Medulla oblongata (tissue), 1 donor: ENCODE results near the gene RIPOR3.
"Not testable (repeated sequence)": the region's sequence is repeated elsewhere in the genome, so short reads cannot be mapped to it uniquely, and the experiment has no call there.

Experiments
- DNase-seq: peaks from one replicate; pipeline ENCODE4 v3.0.0-alpha.2; 2015; ENCODE audit errors: extremely low spot score

The RIPOR3 gene

GRCh38 chr20:50552979-50553378, 138.4 kb downstream of the RIPOR3 start:
- no peak for DNase-seq

DNA sequence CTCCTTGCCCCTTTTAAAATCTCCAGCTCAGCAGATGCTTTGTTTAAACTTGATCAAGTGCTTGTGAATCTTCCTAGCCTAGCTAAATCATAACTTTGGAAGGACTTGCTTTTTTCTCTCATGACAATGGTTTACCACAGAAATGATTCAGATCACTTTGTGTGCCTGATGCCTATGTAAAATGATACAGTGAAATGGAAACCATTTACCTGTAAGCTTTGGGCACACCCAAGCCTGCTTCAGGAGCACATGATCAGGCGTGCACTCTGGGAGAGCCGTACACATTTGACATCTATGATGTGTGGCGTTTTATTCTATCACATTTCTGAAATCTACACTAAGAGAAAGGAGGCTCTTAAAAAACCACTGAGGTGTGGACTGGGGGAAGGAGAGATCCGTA, 140.1 kb downstream of the RIPOR3 start:
- DNase-seq, result no peak

DNA sequence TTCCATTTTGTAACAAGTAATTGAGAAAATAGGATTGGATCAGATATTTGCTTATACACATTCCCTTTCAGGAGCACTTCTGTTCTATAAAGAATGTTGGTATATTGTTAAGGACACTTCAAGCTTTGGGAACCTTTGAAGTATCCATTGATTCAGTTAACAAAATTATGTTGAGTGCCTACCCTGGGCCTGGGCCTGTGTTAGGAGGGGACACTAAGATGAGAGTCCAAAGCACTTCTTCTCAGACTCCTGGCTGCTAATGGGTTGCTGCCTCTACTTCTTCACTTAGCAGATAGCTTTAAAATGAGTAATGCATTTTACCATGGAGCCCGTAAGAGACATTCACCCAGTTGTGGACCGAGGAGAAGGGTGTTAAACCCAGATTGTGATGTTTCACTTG, 140.8 kb downstream of the RIPOR3 start:
- DNase-seq, result no peak

DNA sequence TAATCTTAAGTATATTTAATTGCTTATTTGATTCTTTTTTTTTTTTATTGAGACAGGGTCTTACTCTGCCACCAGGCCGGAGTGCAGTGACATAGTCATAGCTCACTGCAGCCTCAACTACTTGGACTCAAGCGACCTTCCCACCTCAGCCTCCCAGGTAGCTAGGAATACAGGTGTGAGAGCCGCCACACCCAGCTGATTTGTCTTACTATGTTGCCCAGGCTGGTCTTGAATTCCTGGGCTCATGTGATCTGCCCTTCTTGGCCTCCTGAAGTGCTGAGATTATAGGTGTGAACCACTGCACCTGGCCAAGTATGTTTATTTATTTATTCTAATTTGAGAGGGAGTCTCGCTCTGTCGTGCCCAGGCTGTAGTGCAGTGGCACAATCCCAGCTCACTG, 142.9 kb downstream of the RIPOR3 start:
- no peak for DNase-seq

GRCh38 chr20:50547964-50548363, 143.4 kb downstream of the RIPOR3 start:
- no peak for DNase-seq

DNA sequence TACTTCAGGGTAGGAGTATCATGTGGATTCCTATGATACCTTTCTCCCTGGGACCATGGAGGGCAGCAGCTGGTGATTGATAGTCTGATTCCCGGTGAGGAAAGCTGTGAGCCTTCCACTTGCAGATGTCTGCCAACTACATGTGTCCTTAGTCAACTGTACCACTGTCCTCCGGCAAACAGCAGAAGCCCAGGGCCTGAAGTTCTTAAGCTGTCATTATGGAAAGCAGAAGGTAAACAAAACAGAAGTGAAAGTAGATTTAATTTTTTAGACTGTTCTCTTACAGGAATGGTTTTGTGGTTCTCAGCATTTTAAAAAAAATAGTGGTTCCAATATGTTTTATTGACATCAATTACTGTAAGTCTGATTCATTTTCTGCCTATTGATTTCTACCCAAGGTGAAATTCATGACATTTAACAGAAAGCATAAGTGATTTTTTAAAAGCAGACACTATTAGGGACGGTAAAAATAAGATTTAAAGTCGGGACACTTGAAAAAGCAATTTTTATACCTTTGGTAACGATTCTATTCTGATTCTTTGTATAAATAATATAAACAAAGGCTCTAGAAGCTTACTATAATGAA, 144.5 kb downstream of the RIPOR3 start:
- peak; percentile 30 for DNase-seq

- no peak for DNase-seq
Observed at GRCh38 chr20:50545126-50545525, 146.2 kb downstream of the RIPOR3 start.

DNA sequence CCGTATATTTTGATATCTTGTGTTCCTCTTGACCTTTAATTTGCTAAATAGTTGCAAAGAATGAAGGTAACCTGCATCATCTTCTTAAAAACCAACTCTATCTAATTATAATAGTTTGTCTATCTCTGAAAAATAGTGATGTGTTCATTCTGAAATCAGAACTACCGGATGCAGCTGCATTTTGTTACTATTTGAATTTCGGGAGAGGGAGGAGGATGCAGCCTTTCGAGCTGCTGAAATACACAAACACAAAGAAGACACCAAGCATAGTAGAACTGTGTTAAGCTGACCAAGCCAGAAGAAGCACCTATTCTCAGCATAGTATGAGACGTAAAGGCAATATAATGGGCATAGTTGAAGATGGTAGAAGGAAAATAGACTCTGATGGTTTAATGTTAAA, 148.0 kb downstream of the RIPOR3 start:
- no peak for DNase-seq

DNA sequence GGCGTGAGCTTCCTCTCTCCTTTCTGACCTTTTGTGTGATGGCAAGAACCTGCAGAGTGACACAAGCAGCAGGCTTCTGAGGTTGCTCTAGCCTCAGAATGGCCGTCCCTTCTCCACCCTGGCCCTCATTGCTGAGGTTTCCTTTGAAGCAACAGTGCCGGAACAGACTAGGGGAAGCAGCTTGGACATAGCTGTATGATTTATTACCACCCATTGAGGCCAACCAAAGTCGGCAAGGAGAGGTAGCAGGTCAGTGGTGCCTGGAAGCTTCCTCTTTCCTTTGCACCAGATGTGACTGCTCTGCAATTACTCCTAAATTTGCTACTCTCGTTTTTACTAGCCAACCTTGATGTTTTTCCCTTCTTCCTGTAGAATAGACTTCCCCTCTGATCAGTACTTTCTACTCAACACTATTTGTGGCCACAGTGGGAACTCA, 149.7 kb downstream of the RIPOR3 start:
- DNase-seq, result no peak

DNA sequence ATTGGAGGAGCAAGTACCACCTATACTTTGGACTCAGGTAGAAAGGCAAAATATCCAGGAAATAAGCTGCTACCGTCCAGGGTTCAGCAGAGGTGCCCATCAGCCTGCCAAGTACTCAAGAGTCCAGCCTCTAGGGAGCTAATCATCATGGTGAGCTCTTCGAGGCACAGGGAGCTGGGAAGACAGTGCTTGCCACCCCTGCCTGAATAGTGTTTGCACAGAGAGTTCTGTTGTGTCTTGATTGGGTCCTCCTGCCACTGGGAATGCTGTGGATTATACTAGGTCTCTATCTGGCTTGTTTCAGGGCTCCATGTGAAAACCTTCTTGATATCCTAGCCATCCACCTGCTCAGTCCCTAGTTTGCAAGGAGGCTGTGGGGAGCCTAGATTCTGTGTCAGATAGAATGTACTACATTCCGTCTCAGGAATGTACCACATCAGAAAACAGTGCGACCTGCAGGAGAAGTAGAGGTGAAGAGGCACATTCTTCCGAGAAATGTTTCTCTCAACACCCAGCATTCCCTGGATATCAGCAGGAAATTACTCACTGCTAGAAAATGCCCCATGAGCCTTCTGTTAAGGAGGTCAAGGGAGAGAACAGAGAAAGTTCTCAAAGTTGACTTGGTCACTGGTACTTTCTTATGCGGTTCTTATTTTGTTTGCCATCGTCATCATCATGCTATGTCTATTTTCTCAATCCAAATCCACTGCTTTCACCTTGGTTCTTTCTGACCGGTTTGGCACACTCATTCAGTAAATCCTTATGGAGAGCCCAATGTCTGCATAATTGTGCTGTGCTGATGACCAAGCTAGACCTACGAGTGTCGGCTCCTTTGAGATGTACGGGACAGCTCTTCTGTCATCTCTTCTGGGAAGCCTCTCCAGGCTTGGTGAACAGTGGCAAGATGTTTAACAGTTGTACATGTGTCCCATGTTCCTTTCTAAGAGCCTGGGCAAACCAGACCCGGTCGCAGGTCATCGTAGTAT, 150.4 kb downstream of the RIPOR3 start:
- no peak for DNase-seq

- DNase-seq, result not testable (repeated sequence)
Observed at GRCh38 chr20:50539798-50540197, 151.5 kb downstream of the RIPOR3 start.

- no peak for DNase-seq
Observed at GRCh38 chr20:50538276-50538675, 153.1 kb downstream of the RIPOR3 start.

- no peak for DNase-seq
Observed at GRCh38 chr20:50537546-50538201, 153.7 kb downstream of the RIPOR3 start.

- DNase-seq, result no peak
Observed at GRCh38 chr20:50536333-50536732, 155.0 kb downstream of the RIPOR3 start.
